ENCODE results near the gene RBBP4. TPM values are rescaled to one million over a fixed set of nuclear protein-coding genes. Genes with fewer than 3 reads are reported as not detected.

RBBP4 gene
- total RNA-seq, 1 experiment from 2014 or later, result 279 TPM

DNA sequence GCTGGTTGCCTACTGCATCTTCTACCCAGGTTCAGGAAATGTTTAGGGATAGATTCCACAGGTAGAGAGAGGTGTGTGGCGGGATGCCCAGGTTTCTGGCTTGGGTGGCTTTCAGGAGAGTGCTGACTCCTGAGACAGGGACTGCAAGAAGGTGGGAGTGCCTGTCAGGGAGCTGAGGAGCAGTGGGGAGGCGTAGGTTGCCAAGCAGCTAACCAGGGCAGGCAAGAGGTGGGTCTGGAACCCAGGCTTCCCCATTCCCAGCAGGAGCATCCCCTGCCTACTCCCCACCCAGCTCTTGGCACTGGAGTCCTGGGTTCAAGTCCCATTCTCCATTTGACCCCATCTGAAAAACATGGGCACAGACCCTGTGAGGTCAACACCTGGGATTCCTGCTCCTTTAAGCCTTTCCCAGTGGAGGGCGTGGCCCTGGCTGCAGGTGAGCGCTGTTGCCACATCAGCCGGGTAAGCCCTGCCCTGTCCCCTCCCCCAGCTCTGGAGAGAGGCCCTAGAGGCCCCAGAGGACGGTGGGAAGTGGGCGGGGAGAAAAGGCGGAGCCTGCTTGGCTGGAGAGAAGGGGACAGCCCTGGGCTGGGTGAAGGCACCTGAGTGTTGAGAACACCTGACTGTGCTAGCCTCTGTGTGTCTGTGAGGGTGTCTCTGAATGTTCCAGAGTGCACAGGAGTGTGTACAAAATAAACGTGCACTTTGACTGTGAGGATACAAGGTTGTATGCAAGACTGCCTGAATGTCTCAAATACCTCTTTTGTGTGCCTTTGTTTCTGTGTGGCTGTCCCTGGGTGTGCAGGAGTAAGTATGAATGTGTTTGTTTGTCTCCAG is 65.5 kb downstream of the RBBP4 start:
- intact Hi-C loops (cut with micrococcal nuclease), result loop anchor here (5.0 kb wide), 1 partner anchor 46 kb away; no protein-coding TSS in a partner anchor

More for the DNA sequence above, 65.5 kb downstream of the RBBP4 start:
- Histone ChIP-seq H3K9ac (ENCODE audit: low read length) (peak overlapping the region; percentile 45; the same call in 1 of the 2 replicates), H3K79me2 (ENCODE audit: insufficient read depth, low read length) (no peaks in the 10 kb centered on the region), H3K4me1 (ENCODE audit: control insufficient read depth in 1 of 2, insufficient read depth in 2 of 2, low read length in 2 of 2) (peaks cover 18 to 35% of the 10 kb centered on the region in 2 experiments), H3K4me2 (ENCODE audit: low read length) (peak overlapping the region; percentile 81), H2AFZ (ENCODE audit: low read depth, low read length, poor library complexity, severe bottlenecking) (no peak overlapping the region), H3K4me3 (replicated peaks in 1 of 2; ENCODE audit: low read depth in 1 of 2, low read length in 2 of 2) (peak overlapping the region; percentile 39 to 49), H3K36me3 (ENCODE audit: control insufficient read depth in 1 of 2, insufficient read depth in 2 of 2, low read length in 2 of 2) (no peaks in the 10 kb centered on the region), H3K27ac (ENCODE audit: low read depth, low read length) (peak overlapping the region; percentile 53), H4K20me1 (ENCODE audit: insufficient read depth) (no peaks in the 10 kb centered on the region), H3K27me3 (ENCODE audit: insufficient read depth, low read length) (no peaks in the 10 kb centered on the region), H3K9me3 (ENCODE audit: control insufficient read depth in 1 of 2, insufficient read depth in 1 of 2, low read depth in 1 of 2, low read length in 2 of 2) (no peaks in the 10 kb centered on the region), H3K9me2 (ENCODE audit: insufficient read depth) (no peaks in the 10 kb centered on the region)
- no TSS peak for BruUV-seq (replicated peaks)
- TF ChIP-seq ELF1 (IDR thresholded peaks at IDR 0.05; ENCODE audit: borderline replicate concordance, low read depth), result no peak
- peak; percentile 39; the same call in 1 of the 2 replicates for TF ChIP-seq RAD21 (IDR thresholded peaks at IDR 0.05; ENCODE audit: low read depth)
- peak; percentile 40 for TF ChIP-seq YY1 (IDR thresholded peaks at IDR 0.05; ENCODE audit: extremely low read depth, insufficient replicate concordance, low read depth, low read length)
- peak; percentile 83 for TF ChIP-seq POLR2A (IDR thresholded peaks at IDR 0.05; ENCODE audit: borderline replicate concordance, extremely low read depth, insufficient read depth, insufficient read length)
- TF ChIP-seq ZFX (IDR thresholded peaks at IDR 0.05), result no peak
- TF ChIP-seq CBX3 (IDR thresholded peaks at IDR 0.05; ENCODE audit: low read depth), result peak; percentile 48
- TF ChIP-seq CEBPB (IDR thresholded peaks at IDR 0.05; ENCODE audit: low read depth), result peak; percentile 97
- no peak for TF ChIP-seq EZH2 (IDR thresholded peaks at IDR 0.05)
- TF ChIP-seq SP1 (IDR thresholded peaks at IDR 0.05; ENCODE audit: low read depth), result peak; percentile 86
- TF ChIP-seq, protein P1, sequence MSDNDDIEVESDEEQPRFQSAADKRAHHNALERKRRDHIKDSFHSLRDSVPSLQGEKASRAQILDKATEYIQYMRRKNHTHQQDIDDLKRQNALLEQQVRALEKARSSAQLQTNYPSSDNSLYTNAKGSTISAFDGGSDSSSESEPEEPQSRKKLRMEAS (IDR thresholded peaks at IDR 0.05), result peak; percentile 59; the same call in 1 of the 2 replicates
- TF ChIP-seq, protein P2, sequence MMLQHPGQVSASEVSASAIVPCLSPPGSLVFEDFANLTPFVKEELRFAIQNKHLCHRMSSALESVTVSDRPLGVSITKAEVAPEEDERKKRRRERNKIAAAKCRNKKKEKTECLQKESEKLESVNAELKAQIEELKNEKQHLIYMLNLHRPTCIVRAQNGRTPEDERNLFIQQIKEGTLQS (IDR thresholded peaks at IDR 0.05), result no peak
- TF ChIP-seq TCF7L2 (IDR thresholded peaks at IDR 0.05; ENCODE audit: borderline replicate concordance, extremely low read depth, insufficient read depth, insufficient read length), result no peak
- TF ChIP-seq POLR2AphosphoS5 (IDR thresholded peaks at IDR 0.05; ENCODE audit: low read depth, low read length), result peak; percentile 97
- ChIA-PET POLR2A (interaction anchor here (0.8 to 1.8 kb wide), 4 partner anchors 9 to 43 kb away, joined by 3 to 11 read pairs (median 4); no protein-coding TSS in a partner anchor), RAD21 (ENCODE audit: low non-redundant PET in 1 of 2, low total read pairs in 2 of 2, uncharacterized antibody in 2 of 2, unreplicated experiment in 2 of 2) (interaction anchor here in 1 of 2 experiments (0.6 kb wide), 1 partner anchor 46 kb away, joined by 5 read pairs; no protein-coding TSS in a partner anchor), CTCF (interaction anchor here (1.5 to 1.6 kb wide), 2 partner anchors 11 to 57 kb away, joined by 3 to 7 read pairs; no protein-coding TSS in a partner anchor)
- DNase-seq (ENCODE audit: low read depth, low spot score), result peak; percentile 89
- ATAC-seq, result peak; percentile 91

All from HCT116 (cell line).